HG02763 (cell line): ENCODE data around the gene DISP3.

Source experiments
- ATAC-seq: cut with Tn5 transposase; IDR thresholded peaks from one replicate; pipeline ENCODE4 v1.9.1; 2021; ENCODE audit warnings: mild to moderate bottlenecking, moderate library complexity; ENCODE audit not compliant: unreplicated experiment

The DISP3 gene

GRCh38 chr1:11455967-11456570 is 22.9 kb upstream of the DISP3 start:
- ATAC-seq = no peak

GRCh38 chr1:11456965-11457364 is 22.0 kb upstream of the DISP3 start:
- ATAC-seq = no peak

GRCh38 chr1:11458811-11459275 is 20.1 kb upstream of the DISP3 start:
- no peak for ATAC-seq

GRCh38 chr1:11461531-11462137 is 17.3 kb upstream of the DISP3 start:
- ATAC-seq = no peak

GRCh38 chr1:11462224-11462923 is 16.6 kb upstream of the DISP3 start:
- no peak for ATAC-seq

GRCh38 chr1:11463177-11463576 is 15.8 kb upstream of the DISP3 start:
- no peak for ATAC-seq

- no peak for ATAC-seq
Measured at GRCh38 chr1:11465307-11465706, 13.6 kb upstream of the DISP3 start.

- ATAC-seq = no peak
Measured at GRCh38 chr1:11466416-11466815, 12.5 kb upstream of the DISP3 start.

GRCh38 chr1:11468878-11469277 is 10.1 kb upstream of the DISP3 start:
- ATAC-seq = no peak

GRCh38 chr1:11470912-11471311 is 8.0 kb upstream of the DISP3 start:
- ATAC-seq = no peak

GRCh38 chr1:11471473-11471872 is 7.5 kb upstream of the DISP3 start:
- no peak for ATAC-seq

GRCh38 chr1:11472284-11472683 is 6.7 kb upstream of the DISP3 start:
- ATAC-seq = no peak

GRCh38 chr1:11472741-11473140 is 6.2 kb upstream of the DISP3 start:
- no peak for ATAC-seq

- ATAC-seq = no peak
Measured at GRCh38 chr1:11473491-11474034, 5.4 kb upstream of the DISP3 start.

GRCh38 chr1:11474826-11475225 is 4.1 kb upstream of the DISP3 start:
- no peak for ATAC-seq

- ATAC-seq = no peak
Measured at GRCh38 chr1:11475748-11476147, 3.2 kb upstream of the DISP3 start.

GRCh38 chr1:11479375-11479979 is 522 bp downstream of the DISP3 start:
- no peak for ATAC-seq

GRCh38 chr1:11481019-11481418 is 2.1 kb downstream of the DISP3 start:
- no peak for ATAC-seq

GRCh38 chr1:11482198-11482597 is 3.2 kb downstream of the DISP3 start:
- no peak for ATAC-seq

- ATAC-seq = no peak
Measured at GRCh38 chr1:11482701-11483479, 3.9 kb downstream of the DISP3 start.
